RWPE1 (cell line): ENCODE data around the gene IRX2.

Experiments used
- CTCF ChIA-PET: fragments of 350-600 bp; sonication (Branson Sonifier 250); formaldehyde crosslinking; extraction: SDS; loops from one replicate; lab custom pipeline; 2021; lab: Yijun Ruan, JAX
- POLR2A ChIA-PET: fragments of 400-600 bp; formaldehyde crosslinking; extraction: SDS; loops from one replicate; lab custom pipeline; 2020; ENCODE audit warnings: antibody characterized with exemption; ENCODE audit not compliant: low non-redundant PET; lab: Yijun Ruan, JAX
- DNase-seq: peaks from one replicate; pipeline ENCODE4 v3.0.0; 2012; ENCODE audit warnings: low spot score
- H3K27ac ChIP-seq: fragments of 450-650 bp; 2 replicates; pipeline ENCODE4 v1.5.1; 2017
- CTCF ChIP-seq: fragments of 450-650 bp; conservative IDR thresholded peaks from 2 replicates; pipeline ENCODE4 v1.5.1; 2017; ENCODE audit warnings: low read depth, mild to moderate bottlenecking

The IRX2 gene

GRCh38 chr5:2764581-2764980 lies 13.1 kb upstream of the IRX2 start:
- no peak for TF ChIP-seq CTCF
- ChIA-PET POLR2A (no interaction called here), CTCF (interaction anchor here (0.6 kb wide), 1 partner anchor 1014 kb away, joined by 3 read pairs; no protein-coding TSS in a partner anchor)
- no peak overlapping the region for H3K27ac ChIP-seq
- no peak for DNase-seq

GRCh38 chr5:2763533-2763794 lies 12.0 kb upstream of the IRX2 start:
- no peak for DNase-seq
- no peak overlapping the region for H3K27ac ChIP-seq
- ChIA-PET POLR2A (no interaction called here), CTCF (no interaction called here)
- no peak for TF ChIP-seq CTCF

GRCh38 chr5:2762744-2763532 lies 11.5 kb upstream of the IRX2 start:
- CTCF ChIA-PET, result no interaction called here

GRCh38 chr5:2761921-2762488 lies 10.5 kb upstream of the IRX2 start:
- ChIA-PET CTCF (no interaction called here), POLR2A (no interaction called here)
- DNase-seq, result no peak
- no peak overlapping the region for H3K27ac ChIP-seq
- no peak for TF ChIP-seq CTCF

More at GRCh38 chr5:2762744-2763532, 11.5 kb upstream of the IRX2 start:
- no peak for DNase-seq
- POLR2A ChIA-PET, result no interaction called here
- no peak for TF ChIP-seq CTCF
- no peak overlapping the region for H3K27ac ChIP-seq

- no peak for TF ChIP-seq CTCF
- peak; percentile 7 for DNase-seq
- CTCF ChIA-PET, result interaction anchor here (0.6 kb wide), 1 partner anchor 692 kb away, joined by 3 read pairs; no protein-coding TSS in a partner anchor
These were observed 8.4 kb upstream of the IRX2 start for GRCh38 chr5:2759696-2760461.

GRCh38 chr5:2759091-2759490 lies 7.6 kb upstream of the IRX2 start:
- TF ChIP-seq CTCF, result no peak
- DNase-seq, result no peak
- H3K27ac ChIP-seq, result peak overlapping the region; percentile 95
- POLR2A ChIA-PET, result no interaction called here
- CTCF ChIA-PET, result no interaction called here

More at GRCh38 chr5:2759696-2760461, 8.4 kb upstream of the IRX2 start:
- H3K27ac ChIP-seq, result peak overlapping the region; percentile 95
- POLR2A ChIA-PET, result no interaction called here
